Neuronal stem cell (in vitro differentiated cells): ENCODE measurements around the gene ZNF775.

Experiments used
- DNase-seq: peaks from one replicate; pipeline ENCODE4 v3.0.0-alpha.2; 2013; ENCODE audit warnings: low spot score
- H2AFZ ChIP-seq: one replicate; pipeline ENCODE4 v1.6.1; 2013; ENCODE audit warnings: mild to moderate bottlenecking, low read length, inconsistent platforms
- H2AK5ac ChIP-seq: 2 replicates; pipeline ENCODE4 v1.6.1; 2013; ENCODE audit warnings: low read depth, mild to moderate bottlenecking, inconsistent platforms, low read length, moderate library complexity, mixed read lengths
- H2BK120ac ChIP-seq: 2 replicates; pipeline ENCODE4 v1.6.1; 2013; ENCODE audit warnings: low read depth, mild to moderate bottlenecking, inconsistent platforms, low read length, moderate library complexity, mixed read lengths
- H2BK12ac ChIP-seq: one replicate; pipeline ENCODE4 v1.6.1; 2013; ENCODE audit warnings: low read length, inconsistent platforms
- H2BK15ac ChIP-seq: 2 replicates; pipeline ENCODE4 v1.6.1; 2013; ENCODE audit warnings: mild to moderate bottlenecking, low read length, inconsistent platforms, mixed read lengths
- H2BK5ac ChIP-seq: one replicate; pipeline ENCODE4 v1.6.1; 2013; ENCODE audit warnings: inconsistent platforms, mild to moderate bottlenecking, low read length, moderate library complexity
- H3K14ac ChIP-seq: one replicate; pipeline ENCODE4 v1.6.1; 2013; ENCODE audit warnings: low read length, inconsistent platforms
- H3K18ac ChIP-seq: 2 replicates; pipeline ENCODE4 v1.6.1; 2013; ENCODE audit warnings: low read length, inconsistent platforms
- H3K23ac ChIP-seq: 2 replicates; pipeline ENCODE4 v1.6.1; 2013; ENCODE audit warnings: low read depth, mild to moderate bottlenecking, mixed read lengths, low read length, inconsistent platforms; ENCODE audit not compliant: poor library complexity
- H3K27ac ChIP-seq: replicated peaks from 3 replicates; pipeline ENCODE4 v1.5.1; 2013; ENCODE audit warnings: low read length, inconsistent platforms
- H3K27me3 ChIP-seq, 3 experiments: 2 replicates each; pipeline ENCODE4 v1.6.1; 2013; ENCODE audit warnings: low read length in 3 of 3, mild to moderate bottlenecking in 2 of 3, inconsistent platforms in 1 of 3, low read depth in 1 of 3, mixed read lengths in 1 of 3, moderate library complexity in 1 of 3; ENCODE audit not compliant: control insufficient read depth in 3 of 3, insufficient read depth in 3 of 3
- H3K36me3 ChIP-seq, 2 donors: replicated peaks in 1 of 2; 2 replicates each; pipeline ENCODE4 v1.6.1; 2013; ENCODE audit warnings: low read length in 2 of 2; ENCODE audit not compliant: control insufficient read depth in 2 of 2, insufficient read depth in 2 of 2
- H3K4ac ChIP-seq: 2 replicates; pipeline ENCODE4 v1.6.1; 2013; ENCODE audit warnings: inconsistent platforms, mild to moderate bottlenecking, low read length, moderate library complexity
- H3K4me1 ChIP-seq, 2 donors: 1 replicate in 1 of 2; 2 replicates in 1 of 2; pipeline ENCODE4 v1.6.1; 2013; ENCODE audit warnings: low read length in 2 of 2, low read depth in 1 of 2; ENCODE audit not compliant: control insufficient read depth in 2 of 2, insufficient read depth in 1 of 2
- H3K4me2 ChIP-seq: one replicate; pipeline ENCODE4 v1.6.1; 2013; ENCODE audit warnings: mild to moderate bottlenecking, low read length, inconsistent platforms; ENCODE audit not compliant: insufficient read depth, poor library complexity, severe bottlenecking
- H3K4me3 ChIP-seq, 2 donors: 2 replicates each; pipeline ENCODE4 v1.5.1; 2013; ENCODE audit warnings: low read length in 2 of 2, mild to moderate bottlenecking in 2 of 2, inconsistent platforms in 1 of 2, moderate library complexity in 1 of 2
- H3K79me1 ChIP-seq: one replicate; pipeline ENCODE4 v1.6.1; 2013; ENCODE audit warnings: low read depth, mild to moderate bottlenecking, inconsistent platforms, low read length, moderate library complexity
- H3K9ac ChIP-seq: one replicate; pipeline ENCODE4 v1.6.1; 2013; ENCODE audit warnings: mild to moderate bottlenecking, low read depth, low read length, inconsistent platforms; ENCODE audit not compliant: poor library complexity
- H3K9me3 ChIP-seq, 2 donors: replicated peaks in 1 of 2; 2 replicates each; pipeline versions ENCODE3 to v1.6.1; 2013; ENCODE audit warnings: low read length in 2 of 2, mild to moderate bottlenecking in 2 of 2, inconsistent platforms in 1 of 2, low read depth in 1 of 2, mixed read lengths in 1 of 2, moderate library complexity in 1 of 2; ENCODE audit not compliant: control insufficient read depth in 2 of 2, insufficient read depth in 1 of 2
- H4K8ac ChIP-seq: one replicate; pipeline ENCODE4 v1.6.1; 2013; ENCODE audit warnings: low read depth, mild to moderate bottlenecking, inconsistent platforms, low read length, moderate library complexity
- H4K91ac ChIP-seq: one replicate; pipeline ENCODE4 v1.6.1; 2013; ENCODE audit warnings: low read length, low read depth, mild to moderate bottlenecking, inconsistent platforms; ENCODE audit not compliant: poor library complexity
- WGBS, 2 donors: extraction: QIAGEN DNeasy Blood & Tissue Kit; methylation state at CpG; one replicate each; pipeline ENCODE4 v1.1.7; 2013; ENCODE audit warnings: missing lambda C conversion rate in 2 of 2, mixed read lengths in 1 of 2; ENCODE audit not compliant: insufficient read length in 2 of 2, insufficient replicate concordance in 1 of 2; ENCODE audit errors: extremely low coverage in 2 of 2; 5-methylcytosine and 5-hydroxymethylcytosine counted together

The ZNF775 gene

GRCh38 chr7:150439967-150440366 lies 60.8 kb downstream of the ZNF775 start:
- H3K9ac ChIP-seq = no peak overlapping the region
- H3K18ac ChIP-seq = no peak overlapping the region
- H3K4me3 ChIP-seq = no peak overlapping the region
- H3K4ac ChIP-seq = no peak overlapping the region
- no peak overlapping the region for H2BK15ac ChIP-seq
- H3K79me1 ChIP-seq = no peaks in the 10 kb centered on the region
- no peak overlapping the region for H2BK12ac ChIP-seq
- no peak for DNase-seq
- no peak overlapping the region for H2AFZ ChIP-seq
- no peak overlapping the region for H3K4me2 ChIP-seq
- no peak overlapping the region for H3K27ac ChIP-seq
- no peak overlapping the region for H2AK5ac ChIP-seq
- WGBS, 2 donors = no CpG with 5 or more reads among the region's 2 CpGs
- no peaks in the 10 kb centered on the region for H3K4me1 ChIP-seq
- peaks cover 2 to 6% of the 10 kb centered on the region in 2 donors for H3K9me3 ChIP-seq
- no peak overlapping the region for H3K23ac ChIP-seq
- peaks cover 0 to 3% (median 0%) of the 10 kb centered on the region in 3 experiments for H3K27me3 ChIP-seq
- no peak overlapping the region for H2BK120ac ChIP-seq
- no peak overlapping the region for H2BK5ac ChIP-seq
- no peak overlapping the region for H4K8ac ChIP-seq
- no peak overlapping the region for H3K14ac ChIP-seq
- no peaks in the 10 kb centered on the region for H3K36me3 ChIP-seq
- H4K91ac ChIP-seq = no peak overlapping the region

- H3K9me3 ChIP-seq = peaks cover 2 to 6% of the 10 kb centered on the region in 2 donors
- no peak overlapping the region for H3K23ac ChIP-seq
- peak overlapping the region in 1 of 2 donors; percentile 37 for H3K4me3 ChIP-seq
- H3K4ac ChIP-seq = no peak overlapping the region
- no peaks in the 10 kb centered on the region for H3K79me1 ChIP-seq
- H2BK12ac ChIP-seq = no peak overlapping the region
- H2BK120ac ChIP-seq = no peak overlapping the region
- no peak overlapping the region for H4K91ac ChIP-seq
- no peak overlapping the region for H4K8ac ChIP-seq
- no peaks in the 10 kb centered on the region for H3K4me1 ChIP-seq
- H2BK5ac ChIP-seq = no peak overlapping the region
- H3K9ac ChIP-seq = no peak overlapping the region
- no peak for DNase-seq
- H3K27me3 ChIP-seq = peaks cover 0 to 3% (median 0%) of the 10 kb centered on the region in 3 experiments
- no peak overlapping the region for H2AK5ac ChIP-seq
- H3K14ac ChIP-seq = no peak overlapping the region
- H2BK15ac ChIP-seq = no peak overlapping the region
- H2AFZ ChIP-seq = no peak overlapping the region
- no peaks in the 10 kb centered on the region for H3K36me3 ChIP-seq
- no peak overlapping the region for H3K4me2 ChIP-seq
- H3K18ac ChIP-seq = no peak overlapping the region
- no peak overlapping the region for H3K27ac ChIP-seq
These were observed 62.4 kb downstream of the ZNF775 start for GRCh38 chr7:150441524-150441923.

- Histone ChIP-seq H4K91ac (no peak overlapping the region), H3K4me1 (no peaks in the 10 kb centered on the region), H3K27ac (no peak overlapping the region), H2BK12ac (no peak overlapping the region), H2BK15ac (peak overlapping the region; percentile 18), H4K8ac (no peak overlapping the region), H3K9ac (no peak overlapping the region), H3K4ac (no peak overlapping the region), H3K14ac (peak overlapping the region; percentile 56), H3K36me3 (no peaks in the 10 kb centered on the region), H3K23ac (peak overlapping the region; percentile 73), H3K18ac (peak overlapping the region; percentile 13), H3K9me3 (peaks cover 2 to 6% of the 10 kb centered on the region in 2 donors), H2AFZ (no peak overlapping the region), H2BK5ac (no peak overlapping the region), H2AK5ac (peak overlapping the region; percentile 28), H3K79me1 (no peaks in the 10 kb centered on the region), H2BK120ac (no peak overlapping the region), H3K27me3 (peaks cover 0 to 12% (median 0%) of the 10 kb centered on the region in 3 experiments), H3K4me3 (no peak overlapping the region), H3K4me2 (no peak overlapping the region)
- no CpG with 5 or more reads among the region's 20 CpGs for WGBS, 2 donors
- no peak for DNase-seq
These were observed 63.7 kb downstream of the ZNF775 start for GRCh38 chr7:150442811-150443210.

- H3K4me1 ChIP-seq = no peaks in the 10 kb centered on the region
- peak overlapping the region; percentile 47 for H3K14ac ChIP-seq
- DNase-seq = no peak
- no peak overlapping the region for H3K9ac ChIP-seq
- no peak overlapping the region for H4K8ac ChIP-seq
- peaks cover 0 to 22% (median 0%) of the 10 kb centered on the region in 3 experiments for H3K27me3 ChIP-seq
- peaks cover 2 to 6% of the 10 kb centered on the region in 2 donors for H3K9me3 ChIP-seq
- no peaks in the 10 kb centered on the region for H3K79me1 ChIP-seq
- H3K23ac ChIP-seq = no peak overlapping the region
- no peak overlapping the region for H2AFZ ChIP-seq
- no peak overlapping the region for H3K27ac ChIP-seq
- H3K4me2 ChIP-seq = no peak overlapping the region
- no peak overlapping the region for H3K4ac ChIP-seq
- no peak overlapping the region for H3K18ac ChIP-seq
- H2BK120ac ChIP-seq = no peak overlapping the region
- H4K91ac ChIP-seq = no peak overlapping the region
- no peak overlapping the region for H3K4me3 ChIP-seq
- no peak overlapping the region for H2BK12ac ChIP-seq
- no peak overlapping the region for H2BK15ac ChIP-seq
- no CpG with 5 or more reads among the region's 18 CpGs for WGBS, 2 donors
- H3K36me3 ChIP-seq = no peaks in the 10 kb centered on the region
- no peak overlapping the region for H2AK5ac ChIP-seq
- no peak overlapping the region for H2BK5ac ChIP-seq
These were observed 64.8 kb downstream of the ZNF775 start for GRCh38 chr7:150443793-150444540.
